NCI-H2227 (cell line): ENCODE data around the gene XPC.

ENCODE experiments used
- DNase-seq: peaks from one replicate; lab custom pipeline; 2025; ENCODE audit not compliant: unreplicated experiment; lab: John Stamatoyannopoulos, UW

XPC gene

GRCh38 chr3:14172496-14172895, 5.9 kb downstream of the XPC start:
- DNase-seq = no peak

- DNase-seq = no peak
Observed at GRCh38 chr3:14170531-14171159, 7.8 kb downstream of the XPC start.

- no peak for DNase-seq
Observed at GRCh38 chr3:14169871-14170270, 8.5 kb downstream of the XPC start.

GRCh38 chr3:14169435-14169834, 9.0 kb downstream of the XPC start:
- DNase-seq = no peak

- no peak for DNase-seq
Observed at GRCh38 chr3:14166877-14167603, 11.4 kb downstream of the XPC start.

- DNase-seq = no peak
Observed at GRCh38 chr3:14162178-14162577, 16.2 kb downstream of the XPC start.

- no peak for DNase-seq
Observed at GRCh38 chr3:14161282-14161681, 17.1 kb downstream of the XPC start.

- DNase-seq = no peak
Observed at GRCh38 chr3:14159426-14159825, 19.0 kb downstream of the XPC start.

- no peak for DNase-seq
Observed at GRCh38 chr3:14158370-14158769, 20.0 kb downstream of the XPC start.

GRCh38 chr3:14157951-14158350, 20.4 kb downstream of the XPC start:
- DNase-seq = no peak

GRCh38 chr3:14156843-14157561, 21.4 kb downstream of the XPC start:
- DNase-seq = no peak

GRCh38 chr3:14156201-14156600, 22.2 kb downstream of the XPC start:
- no peak for DNase-seq

GRCh38 chr3:14154895-14155440, 23.4 kb downstream of the XPC start:
- DNase-seq = no peak

- DNase-seq = no peak
Observed at GRCh38 chr3:14154276-14154675, 24.1 kb downstream of the XPC start.

- DNase-seq = no peak
Observed at GRCh38 chr3:14153663-14154062, 24.7 kb downstream of the XPC start.

GRCh38 chr3:14152963-14153355, 25.4 kb downstream of the XPC start:
- no peak for DNase-seq

GRCh38 chr3:14152233-14152962, 26.0 kb downstream of the XPC start:
- DNase-seq = no peak

- DNase-seq = no peak
Observed at GRCh38 chr3:14151471-14152083, 26.8 kb downstream of the XPC start.

GRCh38 chr3:14150491-14151230, 27.7 kb downstream of the XPC start:
- no peak for DNase-seq

GRCh38 chr3:14150078-14150477, 28.3 kb downstream of the XPC start:
- DNase-seq = no peak
